Measurements from ENCODE around the gene TMEM121B.

Gene TMEM121B

GRCh38 chr22:17112491-17113042, 8.6 kb downstream of the TMEM121B start:
- no peak for DNase-seq (ENCODE audit: low read depth in 1 of 2, low spot score in 1 of 2)

- DNase-seq (ENCODE audit: low read depth in 1 of 2, low spot score in 1 of 2) = no peak
Measured at GRCh38 chr22:17110791-17111550, 10.2 kb downstream of the TMEM121B start.

GRCh38 chr22:17109976-17110375, 11.2 kb downstream of the TMEM121B start:
- no peak for DNase-seq (ENCODE audit: low read depth in 1 of 2, low spot score in 1 of 2)

- DNase-seq (ENCODE audit: low read depth in 1 of 2, low spot score in 1 of 2) = no peak
Measured at GRCh38 chr22:17109113-17109865, 11.9 kb downstream of the TMEM121B start.

- DNase-seq (ENCODE audit: low read depth in 1 of 2, low spot score in 1 of 2) = no peak
Measured at GRCh38 chr22:17108256-17109112, 12.7 kb downstream of the TMEM121B start.

GRCh38 chr22:17107547-17107810, 13.7 kb downstream of the TMEM121B start:
- no peak for DNase-seq (ENCODE audit: low read depth in 1 of 2, low spot score in 1 of 2)

- no peak for DNase-seq (ENCODE audit: low read depth in 1 of 2, low spot score in 1 of 2)
Measured at GRCh38 chr22:17106785-17107546, 14.2 kb downstream of the TMEM121B start.

- DNase-seq (ENCODE audit: low read depth in 1 of 2, low spot score in 1 of 2) = no peak
Measured at GRCh38 chr22:17106161-17106784, 14.9 kb downstream of the TMEM121B start.

- DNase-seq (ENCODE audit: low read depth in 1 of 2, low spot score in 1 of 2) = no peak
Measured at GRCh38 chr22:17105143-17106129, 15.7 kb downstream of the TMEM121B start.

- DNase-seq (ENCODE audit: low read depth in 1 of 2, low spot score in 1 of 2) = no peak
Measured at GRCh38 chr22:17104336-17104935, 16.7 kb downstream of the TMEM121B start.

GRCh38 chr22:17103351-17103750, 17.8 kb downstream of the TMEM121B start:
- no peak for DNase-seq (ENCODE audit: low read depth in 1 of 2, low spot score in 1 of 2)

- no peak for DNase-seq (ENCODE audit: low read depth in 1 of 2, low spot score in 1 of 2)
Measured at GRCh38 chr22:17102297-17102667, 18.9 kb downstream of the TMEM121B start.

GRCh38 chr22:17101475-17102296, 19.5 kb downstream of the TMEM121B start:
- no peak for DNase-seq (ENCODE audit: low read depth in 1 of 2, low spot score in 1 of 2)

- DNase-seq (ENCODE audit: low read depth in 1 of 2, low spot score in 1 of 2) = no peak
Measured at GRCh38 chr22:17100621-17101020, 20.5 kb downstream of the TMEM121B start.

- DNase-seq (ENCODE audit: low read depth in 1 of 2, low spot score in 1 of 2) = no peak
Measured at GRCh38 chr22:17098379-17098819, 22.8 kb downstream of the TMEM121B start.

- no peak for DNase-seq (ENCODE audit: low read depth in 1 of 2, low spot score in 1 of 2)
Measured at GRCh38 chr22:17097701-17098100, 23.5 kb downstream of the TMEM121B start.

GRCh38 chr22:17097062-17097461, 24.1 kb downstream of the TMEM121B start:
- DNase-seq (ENCODE audit: low read depth in 1 of 2, low spot score in 1 of 2) = no peak

- no peak for DNase-seq (ENCODE audit: low read depth in 1 of 2, low spot score in 1 of 2)
Measured at GRCh38 chr22:17096071-17096470, 25.1 kb downstream of the TMEM121B start.
